Endothelial cell of umbilical vein (primary cell): ENCODE results near the gene MAP2K1. TPM values are rescaled to one million over a fixed set of nuclear protein-coding genes. Genes with fewer than 3 reads are reported as not detected.

Experiments used
- BruUV-seq: library from RNA; stranded (reverse); fragments of 400-500 nt; replicated peaks from 2 replicates; lab custom pipeline; 2021; lab: Mats Ljungman, UMichigan
- CTCF ChIA-PET: fragments of 300-600, 350-600 bp; sonication (Branson Sonifier 250); formaldehyde crosslinking; loops from one replicate; lab custom pipeline; 2021; ENCODE audit warnings: antibody characterized with exemption, inconsistent platforms; lab: Charles Lee
- POLR2A ChIA-PET: fragments of 300-600, 350-600 bp; sonication (Branson Sonifier 250); formaldehyde crosslinking; loops from one replicate; lab custom pipeline; 2021; ENCODE audit warnings: antibody characterized with exemption, inconsistent platforms; lab: Charles Lee
- DNase-seq: peaks from one replicate; pipeline ENCODE4 v3.0.0-alpha.2; 2011; ENCODE audit warnings: low read depth, low spot score
- FAIRE-seq: peaks from 2 replicates; lab custom pipeline; 2011; peaks lifted over from hg19 to GRCh38; lab: Jason Lieb, UNC
- H2AFZ ChIP-seq: 2 replicates; pipeline ENCODE4 v1.6.0; 2012; ENCODE audit warnings: low read depth, low read length, control low read depth, inconsistent platforms
- H3K27ac ChIP-seq: 2 replicates; pipeline ENCODE4 v1.5.1; 2011; ENCODE audit warnings: low read depth, mild to moderate bottlenecking, control low read depth, low read length, moderate library complexity; ENCODE audit not compliant: insufficient read depth
- H3K27me3 ChIP-seq, 2 experiments: 2 replicates each; pipeline versions ENCODE4 v1.6.0 to v1.6.1; 2011; ENCODE audit warnings: low read length in 2 of 2, mixed read lengths in 1 of 2; ENCODE audit not compliant: control insufficient read depth in 2 of 2, insufficient read depth in 2 of 2
- H3K36me3 ChIP-seq, 2 experiments: 2 replicates in 1 of 2; 3 replicates in 1 of 2; pipeline ENCODE4 v1.5.1; 2011; ENCODE audit warnings: low read length in 2 of 2, mild to moderate bottlenecking in 1 of 2, moderate library complexity in 1 of 2; ENCODE audit not compliant: control insufficient read depth in 2 of 2, insufficient read depth in 2 of 2; ENCODE audit errors: extremely low read depth in 1 of 2
- H3K4me1 ChIP-seq: 3 replicates; pipeline ENCODE4 v1.5.1; 2011; ENCODE audit warnings: mild to moderate bottlenecking, low read length; ENCODE audit not compliant: control insufficient read depth, insufficient read depth; ENCODE audit errors: extremely low read depth
- H3K4me2 ChIP-seq: 2 replicates; pipeline ENCODE4 v1.6.1; 2011; ENCODE audit warnings: low read length, control low read depth, mixed read lengths; ENCODE audit not compliant: insufficient read depth
- H3K4me3 ChIP-seq, 3 experiments: fragments of 200-600 bp in 1 of 3; sonication (generic), shearing (Covaris generic) in 1 of 3; replicated peaks in 1 of 3; 2 replicates each; pipeline ENCODE4 v1.5.1; 2011 to 2016; ENCODE audit warnings: control low read depth in 3 of 3, low read length in 3 of 3, mild to moderate bottlenecking in 2 of 3, inconsistent platforms in 1 of 3, low read depth in 1 of 3, moderate library complexity in 1 of 3; ENCODE audit not compliant: insufficient read depth in 1 of 3
- H3K79me2 ChIP-seq: 2 replicates; pipeline ENCODE4 v1.6.0; 2012; ENCODE audit warnings: low read length, inconsistent platforms; ENCODE audit not compliant: control insufficient read depth, insufficient read depth
- H3K9ac ChIP-seq: replicated peaks from 2 replicates; pipeline ENCODE3; 2011; ENCODE audit warnings: low read length, control low read depth; ENCODE audit not compliant: insufficient read depth; ENCODE audit errors: extremely low read depth
- H3K9me1 ChIP-seq: replicated peaks from 3 replicates; pipeline ENCODE4 v1.6.0; 2011; ENCODE audit warnings: mild to moderate bottlenecking, low read length; ENCODE audit not compliant: control insufficient read depth, insufficient read depth; ENCODE audit errors: extremely low read depth
- H3K9me3 ChIP-seq: replicated peaks from 2 replicates; pipeline ENCODE4 v1.5.1; 2012; ENCODE audit warnings: low read length, inconsistent platforms; ENCODE audit not compliant: control insufficient read depth, insufficient read depth
- H4K20me1 ChIP-seq: replicated peaks from 2 replicates; pipeline ENCODE3; 2011; ENCODE audit warnings: mild to moderate bottlenecking, low read length; ENCODE audit not compliant: control insufficient read depth, insufficient read depth; ENCODE audit errors: extremely low read depth
- CTCF ChIP-seq, 2 donors: IDR thresholded peaks; 1 replicate in 1 of 2; 2 replicates in 1 of 2; pipeline ENCODE4 v1.5.1; 2011; ENCODE audit warnings: low read length in 2 of 2, mild to moderate bottlenecking in 2 of 2, moderate library complexity in 2 of 2, control low read depth in 1 of 2, inconsistent platforms in 1 of 2, low read depth in 1 of 2; ENCODE audit not compliant: insufficient read depth in 1 of 2; ENCODE audit errors: extremely low read depth in 1 of 2
- EZH2 ChIP-seq: IDR thresholded peaks from 2 replicates; pipeline ENCODE4 v1.6.1; 2012; ENCODE audit warnings: borderline replicate concordance, low read depth, mild to moderate bottlenecking, moderate library complexity, low read length, inconsistent platforms; ENCODE audit not compliant: severe bottlenecking
- FOS ChIP-seq: IDR thresholded peaks from 2 replicates; pipeline ENCODE4 v1.6.1; 2011; ENCODE audit warnings: mild to moderate bottlenecking, low read length, moderate library complexity, borderline replicate concordance; ENCODE audit not compliant: insufficient read depth
- GATA2 ChIP-seq: IDR thresholded peaks from 2 replicates; pipeline ENCODE4 v1.7.0; 2011; ENCODE audit warnings: low read depth, mild to moderate bottlenecking, moderate library complexity, mixed read lengths, low read length; ENCODE audit not compliant: insufficient read length, insufficient read depth
- JUN ChIP-seq: IDR thresholded peaks from 2 replicates; pipeline ENCODE4 v1.6.1; 2011; ENCODE audit warnings: borderline replicate concordance, low read depth; ENCODE audit not compliant: insufficient read length, insufficient read depth
- MAX ChIP-seq: IDR thresholded peaks from 2 replicates; pipeline ENCODE4 v1.6.1; 2011; ENCODE audit not compliant: insufficient read depth, insufficient read length
- MYC ChIP-seq: IDR thresholded peaks from one replicate; pipeline ENCODE4 v1.6.1; 2011; ENCODE audit warnings: mild to moderate bottlenecking, low read depth, low read length
- POLR2A ChIP-seq: IDR thresholded peaks from 2 replicates; pipeline ENCODE4 v1.6.1; 2012; ENCODE audit warnings: low read depth, mild to moderate bottlenecking, control low read depth, low read length
- POLR2AphosphoS5 ChIP-seq: IDR thresholded peaks from 2 replicates; pipeline ENCODE4 v1.6.1; 2012; ENCODE audit warnings: low read depth, mild to moderate bottlenecking, control low read depth, low read length, moderate library complexity; ENCODE audit not compliant: insufficient read depth
- dilution Hi-C: fragments of 300-500 bp; cut with MboI; formaldehyde crosslinking; loops from one replicate; pipeline ENCODE4 v1.15.0; 2019; ENCODE audit warnings: low sequenced_read_pairs; ENCODE audit not compliant: extremely low pct_ligation_motif_present
- intact Hi-C: fragments of 100-400 bp; cut with micrococcal nuclease; formaldehyde crosslinking; loops from one replicate; pipeline ENCODE4 v1.10.0; 2022
- polyA plus RNA-seq, 4 experiments: library from polyadenylated mRNA; depleted of rRNA in 3 of 4; stranded (reverse) in 3 of 4; unstranded in 1 of 4; fragments of >200 nt; gene quantifications; 2 replicates each; pipeline versions ENCODE4 v1.2.1 to v1.2.3, GENCODE V29; 2011 to 2012; ENCODE audit warnings: missing spikeins in 1 of 4
- total RNA-seq: library from RNA; stranded (reverse); gene quantifications from 2 replicates; pipeline ENCODE4 v1.2.3, GENCODE V29; 2021

MAP2K1 gene
- total and polyA plus RNA-seq, 2 donors (not counting 3 experiments of a cell fraction or from before 2014, with no cell fraction given) = 30.9 to 45.1 TPM

- ChIA-PET POLR2A (no interaction called here), CTCF (no interaction called here)
- Histone ChIP-seq H3K9me1 (no peaks in the 10 kb centered on the region), H3K4me3 (no peak overlapping the region), H3K79me2 (peaks cover 2% of the 10 kb centered on the region), H3K9ac (no peak overlapping the region), H2AFZ (no peak overlapping the region), H3K27me3 (no peaks in the 10 kb centered on the region), H3K4me1 (peaks cover 12% of the 10 kb centered on the region), H4K20me1 (no peaks in the 10 kb centered on the region), H3K4me2 (no peak overlapping the region), H3K9me3 (no peaks in the 10 kb centered on the region), H3K36me3 (no peaks in the 10 kb centered on the region), H3K27ac (no peak overlapping the region)
- BruUV-seq = no TSS peak
- DNase-seq = no peak
- intact Hi-C loops (no loop called here), dilution Hi-C loops (no loop called here)
- no peak for FAIRE-seq
- TF ChIP-seq EZH2 (no peak), CTCF (IDR thresholded peaks at IDR 0.05; ENCODE audit: extremely low read depth in 1 of 2, insufficient read depth in 1 of 2, low read depth in 1 of 2, low read length in 2 of 2) (no peak), JUN (no peak), MAX (no peak), POLR2A (no peak), POLR2AphosphoS5 (no peak), FOS (no peak), MYC (no peak), GATA2 (no peak)
These were observed 75.2 kb downstream of the MAP2K1 start for GRCh38 chr15:66461917-66462316.
